HG03108 (cell line): ENCODE data around the gene IAPP.
"Not testable (repeated sequence)": the region's sequence is repeated elsewhere in the genome, so short reads cannot be mapped to it uniquely, and the experiment has no call there.

Experiments used
- ATAC-seq: cut with Tn5 transposase; IDR thresholded peaks from one replicate; pipeline ENCODE4 v1.9.1; 2021; ENCODE audit warnings: moderate library complexity; ENCODE audit not compliant: unreplicated experiment

Gene IAPP

GRCh38 chr12:21372602-21373001 is at the start of gene IAPP:
Gene IAPP, plus strand, starts transcription at chr12:21372902. Its CDS starts 450 bp downstream, at chr12:21373352.
- no peak for ATAC-seq

DNA sequence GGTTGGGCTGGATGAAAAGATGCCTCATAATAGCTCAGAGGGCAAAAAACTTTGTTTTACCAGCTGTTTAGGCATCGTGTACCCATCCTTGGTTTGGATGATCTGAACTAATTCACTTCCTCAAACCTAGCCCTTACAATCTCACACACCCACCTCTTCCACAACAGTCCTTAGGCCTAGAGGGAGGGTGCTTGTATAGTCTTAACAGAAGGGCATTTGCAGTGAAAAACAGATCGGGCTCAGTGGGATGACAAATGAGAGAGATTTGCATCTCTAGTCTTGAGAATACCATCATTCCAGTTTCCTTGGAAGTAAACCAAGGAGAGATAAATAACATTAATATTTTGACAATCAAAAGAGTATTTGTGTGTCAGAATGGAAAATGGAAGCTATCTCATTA is 49.0 kb upstream of the IAPP start:
- ATAC-seq = no peak

DNA sequence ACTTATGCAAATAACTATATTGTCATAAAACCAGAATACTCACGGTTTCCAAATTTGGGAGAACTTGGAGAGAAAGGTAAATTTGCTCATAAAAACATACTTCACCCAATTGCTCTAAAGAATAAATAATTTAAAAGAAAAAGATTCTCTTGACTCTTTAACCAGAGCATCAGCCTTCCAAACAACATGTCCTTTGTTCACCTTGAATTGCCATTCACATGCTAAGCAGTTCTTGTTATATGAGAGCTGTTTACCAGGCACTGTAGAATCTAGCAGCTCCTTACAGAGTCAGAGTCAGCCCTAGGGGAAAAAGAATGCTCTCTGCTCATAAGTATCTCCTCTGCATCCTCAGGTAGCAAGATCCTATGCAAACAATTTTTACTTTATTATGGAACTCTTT is 48.2 kb upstream of the IAPP start:
- ATAC-seq = no peak

DNA sequence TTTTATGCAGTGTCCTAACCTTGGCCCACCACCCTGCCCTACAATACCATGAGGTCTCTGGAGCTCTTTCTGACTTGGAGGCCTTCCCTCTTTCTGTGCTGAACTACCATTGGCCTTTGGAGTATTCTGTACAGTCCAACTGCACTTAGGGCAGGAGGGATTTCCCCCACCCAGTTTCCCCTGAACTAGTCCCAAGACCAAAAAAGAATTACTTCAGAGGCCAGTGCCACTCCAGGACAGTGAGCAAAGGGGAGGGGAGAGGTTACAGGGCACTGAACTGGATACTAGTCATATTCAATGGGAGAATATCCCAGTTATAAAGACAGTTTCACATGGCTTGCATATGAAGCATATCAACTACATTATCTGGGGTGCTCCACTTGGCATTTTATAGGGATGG is 44.1 kb upstream of the IAPP start:
- no peak for ATAC-seq

DNA sequence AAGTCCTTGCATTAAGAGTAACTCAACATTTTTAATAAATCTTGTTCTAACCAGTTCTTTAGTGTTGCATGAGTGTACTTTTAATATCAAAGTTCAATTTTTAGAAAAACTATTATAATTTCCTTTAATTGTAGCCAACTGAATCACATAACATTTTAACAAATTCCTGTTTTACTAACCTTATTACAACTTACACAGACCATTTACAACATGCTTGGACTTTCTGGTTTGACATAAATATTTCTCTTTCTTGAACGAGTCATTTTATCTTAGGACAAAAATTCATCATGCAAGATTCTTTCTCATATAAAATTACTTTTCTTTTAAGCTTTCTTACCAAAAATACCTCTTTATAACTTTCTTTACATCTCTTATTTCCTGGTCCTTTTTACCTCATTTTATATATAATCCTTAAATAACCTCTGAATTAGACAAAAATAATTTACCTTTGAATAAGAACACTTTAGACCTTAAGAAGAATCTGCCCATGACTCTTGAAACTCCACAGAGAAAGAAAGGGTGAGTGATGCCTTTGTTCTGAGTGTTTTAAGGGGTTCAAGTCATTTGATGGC is 41.9 kb upstream of the IAPP start:
- no peak for ATAC-seq

DNA sequence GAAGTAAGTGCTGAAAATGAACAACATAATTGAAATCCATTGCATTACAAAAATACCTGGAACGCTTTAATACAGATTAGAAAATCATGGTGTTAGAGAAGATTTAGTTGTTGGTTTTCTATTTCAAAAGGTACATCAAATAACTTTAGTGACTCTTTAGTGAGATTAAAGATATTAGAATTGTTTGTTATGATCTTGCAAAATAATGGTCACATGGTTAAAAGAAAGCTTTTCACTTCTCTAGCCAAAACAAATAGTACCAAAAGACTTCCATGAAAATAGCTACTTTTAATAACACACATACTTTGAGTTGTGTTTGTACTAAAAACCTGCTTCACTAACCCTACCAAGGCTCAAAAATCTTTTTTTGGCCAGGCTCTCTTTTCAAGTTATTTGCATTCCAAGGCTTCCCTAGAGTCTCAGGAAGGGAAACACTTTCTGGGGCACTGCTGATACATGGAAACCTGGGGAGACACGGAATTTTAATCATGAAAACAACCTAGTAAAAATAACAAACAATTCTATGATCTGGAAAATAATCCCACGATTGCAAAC is 37.9 kb upstream of the IAPP start, which contains the start of gene SLCO1A2:
SLCO1A2 (minus strand) TSS at position 147 of the 555 bp plus-strand sequence. CDS start 270 bp downstream, outside the sequence.
- no peak for ATAC-seq

GRCh38 chr12:21336656-21337055 is 36.0 kb upstream of the IAPP start:
- ATAC-seq = no peak

GRCh38 chr12:21337453-21337852 is 35.2 kb upstream of the IAPP start:
- no peak for ATAC-seq

DNA sequence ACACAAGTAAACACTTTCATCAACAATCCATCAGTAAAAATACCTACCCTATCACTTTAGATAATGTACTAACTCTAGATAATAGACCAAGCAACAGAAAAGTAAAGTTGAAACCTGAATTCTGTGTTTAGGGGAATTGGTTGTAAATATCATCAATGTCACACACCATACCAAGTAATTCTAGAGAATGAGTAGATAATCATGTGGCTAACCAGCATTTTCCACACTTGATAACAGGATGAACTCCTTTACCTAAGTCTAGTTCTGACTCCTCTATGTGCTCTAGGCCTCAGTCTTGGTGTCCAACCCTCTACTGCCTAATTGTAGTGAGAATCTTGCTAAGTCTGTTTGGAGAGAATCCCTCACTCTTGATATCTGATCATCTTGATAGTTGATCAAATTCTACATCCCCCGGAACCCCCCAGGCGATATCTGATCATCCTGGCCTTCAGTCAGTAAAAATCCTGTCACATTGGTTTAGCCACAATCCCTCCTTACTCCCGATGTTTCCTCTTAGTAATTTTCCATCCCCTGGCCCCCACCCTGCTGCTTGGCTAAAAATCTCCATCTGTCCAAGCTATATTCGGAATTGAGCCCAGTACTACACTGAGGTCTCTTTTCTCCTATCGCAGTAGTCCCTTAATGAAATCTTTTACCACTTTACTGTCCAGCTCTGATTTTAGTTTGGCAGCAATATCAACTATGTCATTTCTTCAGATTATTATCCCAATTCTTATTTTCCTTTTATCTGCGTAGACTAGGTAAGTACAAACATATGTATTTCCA is 34.5 kb upstream of the IAPP start:
- ATAC-seq = no peak

GRCh38 chr12:21339921-21340320 is 32.8 kb upstream of the IAPP start:
- ATAC-seq = no peak

DNA sequence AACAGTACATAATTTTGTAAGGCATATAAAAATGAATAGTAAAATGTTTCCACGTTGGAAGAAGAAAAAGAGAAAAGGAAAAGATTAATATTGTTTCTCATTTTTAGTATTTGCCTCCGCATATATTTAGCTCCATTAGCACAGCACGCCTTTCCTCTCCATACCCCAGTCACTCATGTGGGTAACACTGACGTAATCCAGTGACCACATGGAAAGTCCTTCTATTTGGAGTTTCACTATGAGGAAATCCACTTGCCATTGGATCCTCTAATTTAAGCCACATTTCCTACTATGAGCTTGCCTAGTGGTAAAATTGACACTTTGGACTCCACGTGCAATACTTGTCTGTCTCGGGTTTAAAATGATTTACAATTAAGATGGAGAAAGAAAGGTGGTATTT is 32.3 kb upstream of the IAPP start:
- ATAC-seq = no peak

- no peak for ATAC-seq
Observed at GRCh38 chr12:21341769-21342168, 30.9 kb upstream of the IAPP start.

DNA sequence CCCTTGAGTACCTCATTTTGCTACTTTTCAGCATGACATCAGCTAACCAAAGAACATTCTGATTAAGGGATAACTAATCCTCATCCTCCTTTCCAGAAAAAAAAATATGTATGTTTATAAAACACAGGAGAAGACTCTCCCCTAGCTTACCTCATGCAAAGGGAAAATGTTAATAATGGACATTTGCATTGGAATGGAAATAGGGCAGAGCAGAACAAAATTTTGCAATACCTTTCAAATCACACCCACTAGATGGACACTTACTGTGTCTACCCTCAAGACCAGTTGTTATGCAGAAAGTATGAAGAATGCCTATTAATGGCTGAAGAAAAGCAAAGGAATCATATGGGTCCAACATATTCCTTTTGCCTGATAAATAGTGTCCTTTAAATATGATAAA is 29.1 kb upstream of the IAPP start:
- no peak for ATAC-seq

DNA sequence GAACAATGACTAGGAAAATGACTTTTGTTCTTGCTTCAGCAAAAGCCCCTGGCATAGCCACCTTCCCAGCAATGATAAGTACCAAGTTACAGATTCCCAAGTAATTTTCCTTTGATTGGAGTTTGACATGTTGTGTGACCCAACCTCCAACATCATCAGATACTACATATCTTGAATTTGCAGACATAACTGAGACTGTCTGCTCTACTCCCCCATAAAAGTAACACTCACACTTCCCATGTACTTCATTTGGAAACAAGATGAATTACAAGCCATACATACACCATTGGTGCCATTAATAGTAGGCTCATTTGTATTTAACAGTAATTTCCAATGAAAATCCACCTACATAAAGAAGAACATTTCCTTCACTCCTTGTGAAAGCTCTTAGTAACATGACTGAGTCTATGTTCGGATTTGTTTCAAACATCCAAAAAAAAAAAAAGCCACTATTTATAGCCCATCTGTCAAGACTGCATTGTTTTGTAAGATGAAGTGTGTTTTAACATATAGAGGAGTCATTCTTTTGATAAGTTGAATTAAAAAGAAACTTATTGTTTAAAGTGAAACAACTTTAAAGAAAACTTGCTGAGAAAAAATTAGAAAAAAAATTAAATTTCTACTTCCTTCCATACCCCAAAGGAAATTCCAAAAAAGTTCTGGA is 26.0 kb upstream of the IAPP start:
- ATAC-seq = no peak

GRCh38 chr12:21350975-21351374 is 21.7 kb upstream of the IAPP start:
- ATAC-seq = no peak

- no peak for ATAC-seq
Observed at GRCh38 chr12:21353487-21353886, 19.2 kb upstream of the IAPP start.

DNA sequence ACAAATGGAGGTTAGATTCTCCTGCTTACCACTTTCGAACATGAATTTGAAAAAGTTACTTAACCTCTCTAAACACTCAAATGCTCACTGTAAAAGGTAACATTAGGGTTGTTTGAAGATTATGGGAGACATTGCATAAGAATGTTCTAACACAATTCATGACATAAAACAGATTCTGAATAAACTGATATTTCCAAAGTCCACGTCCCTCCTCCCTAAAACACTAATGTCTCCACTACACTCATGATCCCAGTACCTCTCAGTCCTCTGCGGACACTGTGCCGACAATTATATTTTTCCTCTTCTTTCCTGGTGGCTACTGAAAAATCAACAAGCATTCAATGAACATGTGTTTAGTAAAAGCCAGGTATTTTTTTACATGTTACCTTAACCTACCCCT is 18.8 kb upstream of the IAPP start:
- ATAC-seq = no peak

GRCh38 chr12:21354641-21355040 is 18.1 kb upstream of the IAPP start:
- ATAC-seq = no peak

GRCh38 chr12:21360632-21361031 is 12.1 kb upstream of the IAPP start:
- not testable (repeated sequence) for ATAC-seq

- ATAC-seq = no peak
Observed at GRCh38 chr12:21369141-21369980, 3.3 kb upstream of the IAPP start.
